Measurements from ENCODE around the gene SLC43A2. TPM values are rescaled to one million over a fixed set of nuclear protein-coding genes. Genes with fewer than 3 reads are reported as not detected.

Gene SLC43A2
- total and polyA plus RNA-seq, 2 of the 13 experiments (the other 11 are each of a cell fraction or from before 2014, with no cell fraction given), result 7.3 to 20.0 TPM

DNA sequence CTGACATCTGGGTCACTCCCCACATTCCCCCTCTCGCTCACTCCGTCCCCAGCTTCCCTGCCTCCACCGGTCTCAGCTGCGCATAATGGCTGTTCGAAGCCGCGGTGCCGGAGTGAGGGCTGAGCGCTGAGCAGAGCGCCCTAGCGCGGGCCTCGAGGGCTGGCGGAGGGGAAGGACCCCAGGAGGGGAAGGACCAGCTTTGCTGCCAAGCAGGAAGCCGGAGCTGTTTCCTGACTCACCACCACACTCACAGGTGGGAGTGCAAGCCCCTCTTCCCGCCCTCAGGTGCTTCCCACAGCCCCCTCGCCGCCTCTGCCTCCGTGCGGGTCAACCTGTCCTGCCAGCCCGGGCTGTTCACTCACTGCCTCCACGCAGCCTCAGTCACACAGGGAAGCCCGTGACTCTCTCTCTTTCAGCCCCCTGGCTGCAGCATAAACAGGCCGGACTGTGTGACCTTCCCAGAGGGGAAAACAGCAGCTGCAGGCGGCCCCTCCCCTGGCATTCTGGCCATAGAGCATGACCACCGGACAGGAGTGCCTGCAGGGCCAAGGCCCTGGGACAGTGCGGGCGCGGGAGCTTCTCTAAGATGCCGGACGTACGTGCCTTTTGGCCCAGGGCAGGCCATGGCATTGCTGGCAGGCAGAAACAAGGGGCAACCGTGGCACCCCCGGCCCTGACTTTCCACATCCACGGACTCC, 23.7 kb downstream of the SLC43A2 start (continued):
- TF ChIP-seq, protein P1, sequence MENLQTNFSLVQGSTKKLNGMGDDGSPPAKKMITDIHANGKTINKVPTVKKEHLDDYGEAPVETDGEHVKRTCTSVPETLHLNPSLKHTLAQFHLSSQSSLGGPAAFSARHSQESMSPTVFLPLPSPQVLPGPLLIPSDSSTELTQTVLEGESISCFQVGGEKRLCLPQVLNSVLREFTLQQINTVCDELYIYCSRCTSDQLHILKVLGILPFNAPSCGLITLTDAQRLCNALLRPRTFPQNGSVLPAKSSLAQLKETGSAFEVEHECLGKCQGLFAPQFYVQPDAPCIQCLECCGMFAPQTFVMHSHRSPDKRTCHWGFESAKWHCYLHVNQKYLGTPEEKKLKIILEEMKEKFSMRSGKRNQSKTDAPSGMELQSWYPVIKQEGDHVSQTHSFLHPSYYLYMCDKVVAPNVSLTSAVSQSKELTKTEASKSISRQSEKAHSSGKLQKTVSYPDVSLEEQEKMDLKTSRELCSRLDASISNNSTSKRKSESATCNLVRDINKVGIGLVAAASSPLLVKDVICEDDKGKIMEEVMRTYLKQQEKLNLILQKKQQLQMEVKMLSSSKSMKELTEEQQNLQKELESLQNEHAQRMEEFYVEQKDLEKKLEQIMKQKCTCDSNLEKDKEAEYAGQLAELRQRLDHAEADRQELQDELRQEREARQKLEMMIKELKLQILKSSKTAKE (CRISPR knock-in tag; IDR thresholded peaks at IDR 0.05; ENCODE audit: borderline replicate concordance), result no peak
- TF ChIP-seq ZFY (CRISPR knock-in tag; IDR thresholded peaks at IDR 0.05) (peak; percentile 44; the same call in 1 of the 2 replicates), ZNF672 (CRISPR knock-in tag; IDR thresholded peaks at IDR 0.05) (no peak), JUN (CRISPR knock-in tag; IDR thresholded peaks at IDR 0.05) (no peak), AHR (CRISPR knock-in tag; IDR thresholded peaks at IDR 0.05) (no peak), ZBTB8A (CRISPR knock-in tag; IDR thresholded peaks at IDR 0.05; ENCODE audit: borderline replicate concordance, low read depth) (no peak), ARID2 (CRISPR knock-in tag; IDR thresholded peaks at IDR 0.05; ENCODE audit: borderline replicate concordance) (no peak), ZNF431 (CRISPR knock-in tag; IDR thresholded peaks at IDR 0.05; ENCODE audit: borderline replicate concordance, low read depth) (no peak), TBL1XR1 (IDR thresholded peaks at IDR 0.05; ENCODE audit: borderline replicate concordance, low read length, partially characterized antibody) (no peak), ATM (IDR thresholded peaks at IDR 0.05; ENCODE audit: borderline replicate concordance) (no peak), ZNF878 (CRISPR knock-in tag; IDR thresholded peaks at IDR 0.05) (no peak), MED1 (CRISPR knock-in tag; IDR thresholded peaks at IDR 0.05) (peak; percentile 58; the same call in 1 of the 2 replicates), SP1 (IDR thresholded peaks at IDR 0.05) (no peak), SP1 (CRISPR knock-in tag; IDR thresholded peaks at IDR 0.05) (no peak), ARNT2 (CRISPR knock-in tag; IDR thresholded peaks at IDR 0.05; ENCODE audit: low read depth) (0 out of 2 replicates have a peak, but pooled peaks have one; percentile 30), HOXA3 (CRISPR knock-in tag; IDR thresholded peaks at IDR 0.05) (peak; percentile 37; the same call in 1 of the 2 replicates), REL (CRISPR knock-in tag; conservative IDR thresholded peaks at IDR 0.05) (no peak)
- TF ChIP-seq, protein P2, sequence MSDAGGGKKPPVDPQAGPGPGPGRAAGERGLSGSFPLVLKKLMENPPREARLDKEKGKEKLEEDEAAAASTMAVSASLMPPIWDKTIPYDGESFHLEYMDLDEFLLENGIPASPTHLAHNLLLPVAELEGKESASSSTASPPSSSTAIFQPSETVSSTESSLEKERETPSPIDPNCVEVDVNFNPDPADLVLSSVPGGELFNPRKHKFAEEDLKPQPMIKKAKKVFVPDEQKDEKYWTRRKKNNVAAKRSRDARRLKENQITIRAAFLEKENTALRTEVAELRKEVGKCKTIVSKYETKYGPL (CRISPR knock-in tag; IDR thresholded peaks at IDR 0.05), result no peak
- TF ChIP-seq, protein P3, sequence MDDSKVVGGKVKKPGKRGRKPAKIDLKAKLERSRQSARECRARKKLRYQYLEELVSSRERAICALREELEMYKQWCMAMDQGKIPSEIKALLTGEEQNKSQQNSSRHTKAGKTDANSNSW (CRISPR knock-in tag; IDR thresholded peaks at IDR 0.05; ENCODE audit: borderline replicate concordance), result no peak
- TF ChIP-seq, protein P4, sequence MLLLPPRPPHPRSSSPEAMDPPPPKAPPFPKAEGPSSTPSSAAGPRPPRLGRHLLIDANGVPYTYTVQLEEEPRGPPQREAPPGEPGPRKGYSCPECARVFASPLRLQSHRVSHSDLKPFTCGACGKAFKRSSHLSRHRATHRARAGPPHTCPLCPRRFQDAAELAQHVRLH (CRISPR knock-in tag; IDR thresholded peaks at IDR 0.05; ENCODE audit: borderline replicate concordance, low read depth), result no peak
- TF ChIP-seq, protein P5, sequence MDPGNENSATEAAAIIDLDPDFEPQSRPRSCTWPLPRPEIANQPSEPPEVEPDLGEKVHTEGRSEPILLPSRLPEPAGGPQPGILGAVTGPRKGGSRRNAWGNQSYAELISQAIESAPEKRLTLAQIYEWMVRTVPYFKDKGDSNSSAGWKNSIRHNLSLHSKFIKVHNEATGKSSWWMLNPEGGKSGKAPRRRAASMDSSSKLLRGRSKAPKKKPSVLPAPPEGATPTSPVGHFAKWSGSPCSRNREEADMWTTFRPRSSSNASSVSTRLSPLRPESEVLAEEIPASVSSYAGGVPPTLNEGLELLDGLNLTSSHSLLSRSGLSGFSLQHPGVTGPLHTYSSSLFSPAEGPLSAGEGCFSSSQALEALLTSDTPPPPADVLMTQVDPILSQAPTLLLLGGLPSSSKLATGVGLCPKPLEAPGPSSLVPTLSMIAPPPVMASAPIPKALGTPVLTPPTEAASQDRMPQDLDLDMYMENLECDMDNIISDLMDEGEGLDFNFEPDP (CRISPR knock-in tag; conservative IDR thresholded peaks at IDR 0.05), result no peak
- TF ChIP-seq, protein P6, sequence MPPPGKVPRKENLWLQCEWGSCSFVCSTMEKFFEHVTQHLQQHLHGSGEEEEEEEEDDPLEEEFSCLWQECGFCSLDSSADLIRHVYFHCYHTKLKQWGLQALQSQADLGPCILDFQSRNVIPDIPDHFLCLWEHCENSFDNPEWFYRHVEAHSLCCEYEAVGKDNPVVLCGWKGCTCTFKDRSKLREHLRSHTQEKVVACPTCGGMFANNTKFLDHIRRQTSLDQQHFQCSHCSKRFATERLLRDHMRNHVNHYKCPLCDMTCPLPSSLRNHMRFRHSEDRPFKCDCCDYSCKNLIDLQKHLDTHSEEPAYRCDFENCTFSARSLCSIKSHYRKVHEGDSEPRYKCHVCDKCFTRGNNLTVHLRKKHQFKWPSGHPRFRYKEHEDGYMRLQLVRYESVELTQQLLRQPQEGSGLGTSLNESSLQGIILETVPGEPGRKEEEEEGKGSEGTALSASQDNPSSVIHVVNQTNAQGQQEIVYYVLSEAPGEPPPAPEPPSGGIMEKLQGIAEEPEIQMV (CRISPR knock-in tag; IDR thresholded peaks at IDR 0.05; ENCODE audit: low read depth), result no peak

All from HepG2 (cell line).